ENCODE results near the gene ISCU.
A peak's percentile ranks its signal among the peaks of the same experiment; 100 is the strongest.
"Not testable (repeated sequence)": the region's sequence is repeated elsewhere in the genome, so short reads cannot be mapped to it uniquely, and the experiment has no call there.

ISCU gene

GRCh38 chr12:108530161-108530560 is 32.2 kb upstream of the ISCU start:
- Mint-ChIP-seq H3K4me3 (no peak overlapping the region), H3K27ac (no peak overlapping the region), H3K4me1 (peaks cover 14% of the 10 kb centered on the region), H3K36me3 (peaks cover 100% of the 10 kb centered on the region), H3K9me3 (no peaks in the 10 kb centered on the region)
- DNase-seq (ENCODE audit: low spot score in 2 of 2) (no peak), ATAC-seq (no peak)

DNA sequence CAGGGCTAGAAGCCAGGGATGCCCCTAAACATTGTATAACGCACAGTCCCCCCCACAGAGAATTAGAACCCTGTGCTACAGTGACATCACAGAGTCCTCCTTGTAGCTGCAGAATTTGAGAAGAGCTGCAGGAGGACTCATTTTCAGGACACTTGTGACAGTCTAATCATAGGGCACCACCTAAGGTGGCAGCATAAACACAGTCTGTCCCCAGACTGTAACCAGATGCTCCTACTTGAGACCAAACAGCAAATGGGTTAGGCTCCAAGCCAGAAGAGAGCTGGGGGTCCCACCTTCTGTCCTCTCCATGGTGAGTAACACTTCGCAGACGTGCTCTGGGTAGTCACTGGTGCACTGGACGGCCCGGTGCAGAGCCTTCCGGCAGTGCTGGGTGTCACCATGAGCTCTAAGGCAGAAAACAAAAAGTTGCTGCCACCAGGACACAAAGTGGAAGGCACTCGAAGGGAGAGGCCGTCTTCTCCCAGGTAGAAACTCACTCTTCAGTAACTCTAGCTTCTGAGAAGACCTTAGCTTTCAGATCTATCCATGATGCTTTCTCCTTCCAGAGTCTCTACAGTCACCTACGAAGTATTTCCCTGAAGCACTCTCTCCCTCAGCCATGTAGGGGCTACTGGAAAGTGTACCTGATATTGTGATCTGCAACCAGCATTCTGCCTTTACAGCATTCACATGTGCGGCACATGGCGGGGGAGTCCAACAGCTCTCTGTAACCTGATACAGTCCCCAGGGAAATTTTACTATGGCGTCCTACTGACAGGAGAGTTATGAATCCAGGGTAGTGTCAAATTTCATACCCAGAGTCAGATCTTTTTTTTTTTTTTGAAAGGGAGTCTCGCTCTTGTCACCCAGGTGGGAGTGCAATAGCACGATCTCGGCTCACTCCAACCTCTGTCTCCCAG is 30.2 kb upstream of the ISCU start:
- Mint-ChIP-seq H3K4me3 (no peak overlapping the region), H3K4me1 (peaks cover 10% of the 10 kb centered on the region), H3K9me3 (no peaks in the 10 kb centered on the region), H3K36me3 (peaks cover 100% of the 10 kb centered on the region), H3K27ac (no peak overlapping the region)
- DNase-seq (ENCODE audit: low spot score in 2 of 2) = no peak
- no peak for ATAC-seq

- DNase-seq (ENCODE audit: low spot score in 2 of 2) (no peak), ATAC-seq (no peak)
- Mint-ChIP-seq H3K4me3 (no peak overlapping the region), H3K27ac (no peak overlapping the region), H3K9me3 (no peaks in the 10 kb centered on the region), H3K36me3 (peaks cover 100% of the 10 kb centered on the region), H3K4me1 (peaks cover 19% of the 10 kb centered on the region)
Measured at GRCh38 chr12:108538146-108538545, 24.2 kb upstream of the ISCU start.

DNA sequence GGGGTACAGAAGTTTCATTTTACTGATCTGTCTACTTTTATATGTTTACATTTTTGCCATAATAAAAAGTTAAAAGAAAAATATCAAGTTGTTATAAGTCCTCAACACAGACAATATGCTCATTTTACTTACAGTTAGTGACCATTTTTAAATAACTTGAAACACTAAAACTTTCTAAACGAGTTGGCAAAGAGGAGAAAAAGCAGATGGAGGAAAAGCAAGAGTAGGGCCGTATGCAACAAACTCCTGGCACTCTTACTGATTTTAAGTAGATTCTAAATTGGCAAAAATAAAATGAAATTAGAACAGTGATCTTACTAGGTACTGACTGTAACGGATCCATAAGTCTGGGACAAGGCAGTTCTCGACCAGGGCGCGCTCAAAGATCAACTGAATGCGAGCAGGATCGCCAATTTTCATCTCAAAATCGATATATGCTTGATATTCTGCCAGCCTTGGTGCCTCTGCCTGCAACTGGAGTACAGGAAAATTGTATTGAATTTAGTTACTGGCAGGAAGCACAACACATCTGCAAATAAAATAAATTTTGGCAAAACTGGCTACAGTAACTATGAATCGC is 23.7 kb upstream of the ISCU start:
- no peak overlapping the region for H3K4me3 Mint-ChIP-seq
- H3K4me1 Mint-ChIP-seq = peaks cover 19% of the 10 kb centered on the region
- peaks cover 100% of the 10 kb centered on the region for H3K36me3 Mint-ChIP-seq
- ATAC-seq = no peak
- H3K27ac Mint-ChIP-seq = peak overlapping the region; percentile 10
- H3K9me3 Mint-ChIP-seq = no peaks in the 10 kb centered on the region
- no peak for DNase-seq (ENCODE audit: low spot score in 2 of 2)

DNA sequence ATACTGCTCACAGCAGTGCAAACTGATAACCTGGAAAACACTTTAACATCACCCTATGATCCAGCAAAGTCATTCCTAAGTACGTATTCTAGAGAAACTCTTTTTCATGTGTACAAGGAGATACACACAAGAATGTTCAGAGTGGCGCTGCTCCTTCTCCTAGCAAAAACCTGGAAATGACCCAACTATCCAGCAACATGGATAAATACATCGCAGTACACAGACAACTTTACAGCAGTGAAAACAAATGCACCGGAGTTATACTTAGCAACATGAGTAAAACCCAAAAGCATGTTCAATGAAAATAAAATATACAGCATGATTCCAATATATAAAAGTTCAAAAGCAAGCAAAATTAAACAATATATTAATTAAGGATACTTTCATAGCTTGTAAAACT is 20.1 kb upstream of the ISCU start:
- ATAC-seq = no peak
- no peak for DNase-seq (ENCODE audit: low spot score in 2 of 2)
- Mint-ChIP-seq H3K36me3 (peaks cover 100% of the 10 kb centered on the region), H3K4me1 (peaks cover 19% of the 10 kb centered on the region), H3K9me3 (no peaks in the 10 kb centered on the region), H3K27ac (no peak overlapping the region), H3K4me3 (no peak overlapping the region)

GRCh38 chr12:108543652-108544051 is 18.7 kb upstream of the ISCU start:
- DNase-seq (ENCODE audit: low spot score in 2 of 2) (no peak), ATAC-seq (no peak)
- Mint-ChIP-seq H3K9me3 (no peaks in the 10 kb centered on the region), H3K4me3 (no peak overlapping the region), H3K4me1 (peaks cover 19% of the 10 kb centered on the region), H3K27ac (peak overlapping the region; percentile 46), H3K36me3 (peaks cover 100% of the 10 kb centered on the region)

- Mint-ChIP-seq H3K36me3 (peaks cover 91% of the 10 kb centered on the region), H3K9me3 (no peaks in the 10 kb centered on the region), H3K27ac (no peak overlapping the region), H3K4me3 (no peak overlapping the region), H3K4me1 (peaks cover 26% of the 10 kb centered on the region)
- DNase-seq (ENCODE audit: low spot score in 2 of 2) (no peak), ATAC-seq (no peak)
Measured at GRCh38 chr12:108547686-108548085, 14.7 kb upstream of the ISCU start.

- Mint-ChIP-seq H3K4me3 (no peak overlapping the region), H3K4me1 (peaks cover 40% of the 10 kb centered on the region), H3K27ac (peak overlapping the region; percentile 26), H3K9me3 (no peaks in the 10 kb centered on the region), H3K36me3 (peaks cover 80% of the 10 kb centered on the region)
- DNase-seq (ENCODE audit: low spot score in 2 of 2) (no peak), ATAC-seq (no peak)
Measured at GRCh38 chr12:108548954-108549521, 13.4 kb upstream of the ISCU start.

DNA sequence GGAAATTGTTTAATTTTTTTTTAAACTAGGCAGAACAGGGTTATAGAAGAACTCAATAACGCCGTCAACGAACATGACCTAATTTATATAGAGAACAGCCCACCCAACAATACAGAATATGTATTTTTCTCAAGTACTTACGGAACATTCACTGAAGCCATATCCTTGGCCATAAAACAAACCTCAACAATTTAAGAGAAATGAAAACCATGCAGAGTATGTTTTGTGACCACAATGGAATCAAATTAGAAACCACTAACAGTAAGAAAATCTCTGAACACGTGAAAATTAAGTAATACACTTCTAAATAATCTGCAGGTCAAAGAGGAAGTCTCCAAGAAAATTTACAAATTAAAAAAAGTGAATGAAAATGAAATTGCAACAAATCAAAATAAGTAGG is 10.9 kb upstream of the ISCU start:
- Mint-ChIP-seq H3K4me1 (peaks cover 51% of the 10 kb centered on the region), H3K9me3 (no peaks in the 10 kb centered on the region), H3K36me3 (peaks cover 69% of the 10 kb centered on the region), H3K4me3 (peak overlapping the region; percentile 7), H3K27ac (no peak overlapping the region)
- ATAC-seq (no peak), DNase-seq (ENCODE audit: low spot score in 2 of 2) (no peak)

GRCh38 chr12:108553799-108554198 is 8.6 kb upstream of the ISCU start:
- no peak for DNase-seq (ENCODE audit: low spot score in 2 of 2)
- no peak overlapping the region for H3K4me3 Mint-ChIP-seq
- H3K36me3 Mint-ChIP-seq = peaks cover 69% of the 10 kb centered on the region
- H3K4me1 Mint-ChIP-seq = peaks cover 65% of the 10 kb centered on the region
- no peak for ATAC-seq
- no peak overlapping the region for H3K27ac Mint-ChIP-seq
- H3K9me3 Mint-ChIP-seq = no peaks in the 10 kb centered on the region

DNA sequence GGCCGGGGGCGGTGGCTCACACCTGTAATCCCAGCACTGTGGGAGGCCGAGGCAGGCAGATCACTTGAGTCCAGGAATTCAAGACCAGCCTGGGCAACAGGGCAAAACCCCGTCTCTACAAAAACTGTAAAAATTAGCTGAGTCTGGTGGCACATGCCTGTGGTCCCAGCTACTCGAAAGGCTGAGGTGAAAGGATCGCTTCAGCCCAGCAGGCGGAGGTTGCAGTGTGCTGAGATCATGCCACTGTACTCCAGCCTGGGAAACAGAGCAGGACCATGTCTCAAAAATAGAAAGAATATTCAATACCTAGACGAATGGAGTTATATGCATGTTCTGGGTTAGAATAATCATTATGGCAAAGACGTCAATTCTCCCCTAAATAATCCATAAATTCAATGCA is 7.0 kb upstream of the ISCU start:
- Mint-ChIP-seq H3K36me3 (peaks cover 68% of the 10 kb centered on the region), H3K4me1 (peaks cover 72% of the 10 kb centered on the region)
- not testable (repeated sequence) for H3K4me3 Mint-ChIP-seq, H3K27ac Mint-ChIP-seq, H3K9me3 Mint-ChIP-seq, ATAC-seq
- peak in 1 of 2 donors; percentile 25 for DNase-seq (ENCODE audit: low spot score in 2 of 2)

- Mint-ChIP-seq H3K27ac (peak overlapping the region; percentile 99), H3K4me3 (peak overlapping the region; percentile 92), H3K9me3 (no peaks in the 10 kb centered on the region), H3K4me1 (peaks cover 43% of the 10 kb centered on the region), H3K36me3 (peaks cover 72% of the 10 kb centered on the region)
- DNase-seq (ENCODE audit: low spot score in 2 of 2) (peak in 1 of 2 donors; percentile 71), ATAC-seq (peak; percentile 59)
Measured at GRCh38 chr12:108559007-108559655, 3.3 kb upstream of the ISCU start.

- DNase-seq (ENCODE audit: low spot score in 2 of 2) = peak in 1 of 2 donors; percentile 62
- Mint-ChIP-seq H3K36me3 (peaks cover 78% of the 10 kb centered on the region), H3K4me1 (peaks cover 40% of the 10 kb centered on the region), H3K4me3 (peak overlapping the region; percentile 92), H3K27ac (peak overlapping the region; percentile 99), H3K9me3 (no peaks in the 10 kb centered on the region)
- ATAC-seq = no peak
Measured at GRCh38 chr12:108559748-108560147, 2.6 kb upstream of the ISCU start.

DNA sequence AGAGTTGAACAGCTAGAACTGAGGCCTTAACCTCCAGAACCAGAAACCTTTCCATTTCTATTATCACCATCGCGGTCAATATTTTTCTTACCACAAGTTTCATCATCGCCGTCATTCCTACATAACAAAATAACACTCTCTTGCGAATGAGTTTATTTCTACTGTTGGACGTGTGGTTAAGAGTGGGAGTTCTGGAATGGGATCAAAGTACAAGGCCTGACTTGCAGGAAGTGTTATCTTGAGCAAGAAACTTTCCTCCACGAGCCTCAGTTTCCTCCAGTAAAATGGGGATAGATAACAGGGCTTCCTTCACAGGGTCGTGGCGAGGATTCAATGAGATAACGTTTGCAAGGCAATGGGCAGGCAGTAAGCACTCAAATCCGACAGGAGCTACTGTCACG is 2.1 kb upstream of the ISCU start:
- peaks cover 82% of the 10 kb centered on the region for H3K36me3 Mint-ChIP-seq
- peak overlapping the region; percentile 99 for H3K27ac Mint-ChIP-seq
- H3K4me1 Mint-ChIP-seq = peaks cover 36% of the 10 kb centered on the region
- DNase-seq (ENCODE audit: low spot score in 2 of 2) (no peak), ATAC-seq (no peak)
- H3K4me3 Mint-ChIP-seq = peak overlapping the region; percentile 92
- no peaks in the 10 kb centered on the region for H3K9me3 Mint-ChIP-seq

Data from stimulated activated effector memory CD8-positive, alpha-beta T cell treated with anti-CD3 and anti-CD28 coated beads, Interleukin-12 subunit alpha, Interleukin-12 subunit beta, amount 100 ng/mL, for 72 hours (primary cell).